Hepatic stellate cell (primary cell): ENCODE results near the gene EIF4E.
"Not testable (repeated sequence)": the region's sequence is repeated elsewhere in the genome, so short reads cannot be mapped to it uniquely, and the experiment has no call there.

Source experiments
- DNase-seq: peaks from one replicate; pipeline ENCODE4 v3.0.0; 2011; ENCODE audit warnings: low spot score

EIF4E gene

DNA sequence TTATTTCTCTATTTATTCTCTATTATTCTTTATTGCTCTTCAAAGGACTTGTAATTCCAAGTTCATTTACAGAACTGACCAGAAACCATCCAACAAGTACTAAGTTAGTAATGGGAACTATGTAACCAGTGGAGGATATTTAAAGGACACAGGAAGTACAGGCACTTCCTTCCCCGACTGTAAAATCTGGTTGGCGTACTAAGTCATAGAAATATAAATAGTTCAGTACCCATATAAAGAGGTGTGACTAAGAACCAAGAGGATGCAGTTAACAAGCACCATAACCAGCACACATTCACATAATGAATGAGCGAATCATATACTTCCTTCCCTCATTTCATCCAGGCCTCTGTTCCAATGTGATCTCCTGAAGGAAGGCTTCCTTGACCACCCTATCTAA lies 3.6 kb upstream of the EIF4E start:
- peak; percentile 20 for DNase-seq

- DNase-seq, result no peak
These were observed 1.5 kb upstream of the EIF4E start for GRCh38 chr4:98930311-98930865.

DNA sequence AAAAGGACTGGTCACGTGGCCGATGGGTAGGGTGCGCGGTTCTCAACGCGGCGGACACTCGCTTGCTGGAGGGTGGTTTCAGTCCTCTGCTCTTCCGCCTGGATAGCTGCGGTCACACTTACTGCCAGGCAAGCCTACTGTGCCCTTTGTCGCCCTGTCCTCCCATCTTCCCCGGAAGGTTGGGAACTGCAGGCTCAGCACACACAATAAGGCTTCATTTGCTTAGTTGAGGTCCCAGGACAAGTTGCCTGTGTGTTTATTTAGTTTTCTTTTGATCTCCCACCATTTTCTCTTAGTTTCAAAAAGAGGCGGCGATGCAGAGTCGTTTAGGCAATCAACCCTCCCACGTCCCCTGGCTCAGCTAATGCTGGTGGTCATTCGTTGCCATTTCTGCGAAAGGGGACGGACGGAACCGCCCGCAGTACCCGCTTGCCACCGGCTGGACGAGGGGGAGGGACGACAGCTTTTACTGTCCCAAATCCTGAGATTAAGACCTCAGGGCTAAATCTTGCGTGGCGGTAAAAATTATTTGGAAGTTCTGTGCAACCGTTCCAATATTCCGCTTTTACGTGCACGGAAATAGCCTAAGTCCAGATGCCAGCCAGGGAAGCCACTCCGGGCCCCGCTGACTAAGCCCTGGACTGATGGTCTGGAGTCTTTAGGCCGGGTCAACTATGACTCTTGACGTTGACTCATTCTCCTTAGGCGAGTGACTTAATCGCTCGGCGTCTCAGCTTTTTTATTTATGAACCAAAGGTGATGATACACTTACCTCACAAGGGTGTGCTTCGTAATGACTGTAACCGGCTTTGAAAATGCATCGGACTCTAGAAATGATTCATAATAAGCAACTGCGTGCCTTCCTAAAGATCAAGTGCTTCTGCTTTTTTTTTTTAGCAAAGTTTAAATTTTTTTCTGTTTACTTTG lies 671 bp upstream of the EIF4E start:
- DNase-seq, result peak; percentile 83

GRCh38 chr4:98928131-98928504 lies 815 bp downstream of the EIF4E start:
- peak; percentile 75 for DNase-seq

- DNase-seq, result not testable (repeated sequence)
These were observed 2.7 kb downstream of the EIF4E start for GRCh38 chr4:98926257-98926656.

DNA sequence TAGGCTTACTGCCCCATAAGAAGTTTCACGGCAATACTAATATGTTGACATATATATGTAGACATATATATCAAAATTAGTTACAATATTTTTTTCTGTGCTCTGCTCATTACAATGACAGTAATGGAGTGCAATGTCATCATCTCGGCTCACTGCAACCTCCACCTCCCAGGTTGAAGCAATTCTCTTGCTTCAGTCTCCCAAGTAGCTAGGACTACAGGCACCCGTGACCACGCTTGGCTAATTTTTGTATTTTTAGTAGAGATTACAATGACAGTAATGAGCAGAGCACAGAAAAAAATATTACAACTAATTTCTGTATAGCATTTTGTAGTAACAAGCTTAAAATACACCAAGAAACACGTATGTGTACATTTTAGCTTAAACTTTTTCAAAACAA lies 7.6 kb downstream of the EIF4E start:
- DNase-seq, result no peak

GRCh38 chr4:98919996-98920395 lies 8.9 kb downstream of the EIF4E start:
- no peak for DNase-seq

DNA sequence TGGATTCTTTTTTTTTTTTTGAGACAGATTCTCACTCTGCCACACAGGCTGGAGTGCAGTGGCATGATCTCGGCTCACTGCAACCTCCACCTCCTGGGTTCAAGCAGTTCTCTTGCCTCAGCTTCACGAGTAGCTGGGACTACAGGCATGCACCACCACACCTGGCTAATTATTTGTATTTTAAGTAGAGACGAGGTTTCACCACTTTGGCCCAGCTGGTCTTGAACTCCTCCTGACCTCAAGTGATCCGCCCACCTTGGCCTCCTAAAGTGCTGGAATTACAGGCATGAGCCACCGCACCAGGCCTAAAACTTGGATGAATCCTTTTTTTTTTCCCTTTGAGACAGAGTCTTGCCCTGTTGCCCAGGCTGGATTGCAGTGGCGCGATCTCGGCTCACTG lies 18.2 kb downstream of the EIF4E start:
- DNase-seq, result not testable (repeated sequence)

DNA sequence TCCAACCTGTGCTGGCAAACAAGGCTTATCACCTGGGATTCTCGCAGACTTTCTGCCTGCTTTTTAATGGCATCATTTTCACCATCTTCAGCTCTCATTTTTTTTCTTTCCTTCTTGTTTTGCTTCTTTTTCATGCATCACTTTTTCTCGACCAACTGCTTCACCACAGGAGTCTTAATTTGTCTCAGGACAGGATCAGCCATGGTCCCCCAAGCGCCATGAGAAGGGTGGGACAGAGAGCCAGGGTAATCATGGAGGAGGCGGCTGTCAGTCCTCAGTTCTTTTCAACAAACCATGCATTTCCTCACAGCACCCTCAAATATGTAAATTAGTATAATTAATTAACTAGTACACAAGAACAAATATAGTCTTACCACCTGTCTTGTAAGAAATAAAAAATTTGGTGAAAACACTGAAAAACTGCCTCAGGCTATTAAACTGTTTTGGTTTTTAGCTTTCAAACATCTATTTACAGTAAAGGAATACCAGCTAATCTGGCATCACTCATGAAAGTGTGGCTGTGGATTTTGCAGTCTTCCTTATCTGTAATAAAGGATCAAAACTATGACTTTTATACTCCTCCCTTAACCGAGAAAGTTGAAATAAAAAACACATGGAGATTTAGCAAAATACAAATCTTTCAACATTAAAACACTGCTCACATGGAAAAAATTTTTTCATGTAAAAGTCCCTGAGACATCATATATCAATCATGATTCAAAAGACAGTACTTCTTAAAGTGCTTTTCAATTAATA lies 19.1 kb downstream of the EIF4E start:
- no peak for DNase-seq

DNA sequence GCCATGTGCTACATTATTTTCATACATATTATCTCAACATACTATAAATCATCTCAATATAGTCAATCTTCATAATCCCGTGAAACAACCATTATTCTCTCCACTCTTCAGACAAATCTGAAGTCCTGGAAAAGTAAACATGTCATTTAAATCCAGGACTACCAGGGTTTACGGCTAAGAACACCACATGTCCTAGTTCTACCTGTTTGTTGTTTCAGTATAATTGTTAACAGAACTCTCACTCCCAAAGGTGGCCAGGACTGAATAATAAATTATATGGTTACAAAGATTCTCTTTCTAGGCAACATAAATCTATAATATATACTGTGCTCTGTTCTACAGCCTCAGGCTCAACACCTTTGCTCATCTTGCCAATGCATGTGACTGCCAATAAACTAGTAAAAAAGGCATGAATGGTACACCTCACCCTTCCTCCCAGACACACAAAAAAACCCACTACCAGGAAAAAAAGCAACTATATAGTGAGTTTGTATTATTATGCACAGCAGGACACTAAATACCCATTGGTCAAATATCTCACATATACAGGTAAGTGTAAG lies 20.1 kb downstream of the EIF4E start:
- no peak for DNase-seq

- no peak for DNase-seq
These were observed 20.8 kb downstream of the EIF4E start for GRCh38 chr4:98908182-98908581.

DNA sequence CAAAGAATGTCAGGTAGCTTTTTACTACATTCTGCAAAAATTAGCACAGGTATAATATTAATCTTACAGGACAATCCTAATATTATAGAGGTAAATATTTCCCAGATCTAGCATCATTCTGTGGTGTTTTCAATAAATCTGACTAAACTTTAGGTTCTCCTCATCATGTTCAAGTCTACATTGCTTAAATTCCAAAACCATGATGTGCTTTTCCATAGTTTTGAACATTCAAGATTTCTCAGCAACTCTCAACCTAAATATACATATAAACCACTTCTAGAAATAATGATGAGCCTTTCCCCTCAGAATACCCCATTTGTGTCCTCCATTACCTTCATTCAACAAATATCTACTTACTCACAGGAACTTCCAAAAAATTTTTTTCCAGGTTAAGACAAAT lies 23.1 kb downstream of the EIF4E start:
- DNase-seq, result peak; percentile 30

- DNase-seq, result no peak
These were observed 23.6 kb downstream of the EIF4E start for GRCh38 chr4:98905297-98905696.

DNA sequence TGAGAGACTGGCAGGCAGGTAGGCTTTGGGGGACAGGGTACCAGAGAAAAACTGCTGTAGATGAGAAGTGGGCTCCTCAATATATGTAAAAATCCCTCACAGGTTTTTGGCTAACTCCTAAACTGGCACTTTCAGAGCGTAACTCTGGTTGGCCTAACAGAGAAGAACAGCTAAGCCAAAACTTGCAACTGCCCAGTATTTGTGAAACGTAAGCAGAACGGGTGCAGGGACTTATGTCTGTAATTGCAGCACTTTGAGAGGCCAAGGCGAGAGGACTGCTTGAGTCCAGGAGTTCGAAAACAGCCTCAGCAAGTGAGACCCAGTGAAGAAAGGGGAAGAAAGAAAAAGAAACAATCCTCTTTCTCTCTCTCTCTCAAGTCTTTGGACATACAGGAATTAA lies 25.0 kb downstream of the EIF4E start:
- DNase-seq, result no peak

DNA sequence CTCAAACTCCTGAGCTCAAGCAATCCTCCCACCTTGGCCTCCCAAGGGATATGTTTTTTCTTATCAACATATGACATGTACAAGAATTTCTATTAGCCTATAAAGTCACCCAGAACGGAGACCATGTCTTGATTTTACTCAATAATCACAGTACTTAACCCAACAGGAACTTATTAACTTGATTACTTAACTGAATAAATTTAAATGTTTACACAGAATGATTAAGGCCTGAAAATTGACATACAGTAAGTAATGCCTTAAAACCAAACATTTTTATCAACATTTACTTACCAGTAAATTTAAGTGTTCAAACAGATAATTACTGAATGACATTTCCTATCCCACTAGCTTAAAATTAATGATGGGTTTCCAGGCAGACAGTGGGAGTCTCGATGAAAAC lies 25.4 kb downstream of the EIF4E start:
- no peak for DNase-seq

DNA sequence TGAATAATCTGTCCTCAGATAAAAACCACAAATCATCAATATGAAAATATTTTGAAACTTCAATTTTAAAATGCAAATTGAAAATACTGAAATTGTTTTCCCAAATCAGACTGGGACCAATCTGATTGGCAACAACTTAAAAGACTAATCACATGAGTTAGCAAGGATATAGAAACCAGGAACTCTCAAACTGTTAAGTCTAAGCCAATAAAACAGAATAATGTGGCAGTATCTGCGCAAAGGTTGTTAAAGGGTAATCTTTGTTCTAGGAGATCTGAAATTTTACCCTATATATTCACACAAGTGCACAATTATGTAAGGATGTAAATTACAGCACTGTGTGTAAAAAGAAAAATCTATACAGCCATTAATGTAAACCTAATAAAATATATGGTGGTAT lies 29.7 kb downstream of the EIF4E start:
- no peak for DNase-seq

DNA sequence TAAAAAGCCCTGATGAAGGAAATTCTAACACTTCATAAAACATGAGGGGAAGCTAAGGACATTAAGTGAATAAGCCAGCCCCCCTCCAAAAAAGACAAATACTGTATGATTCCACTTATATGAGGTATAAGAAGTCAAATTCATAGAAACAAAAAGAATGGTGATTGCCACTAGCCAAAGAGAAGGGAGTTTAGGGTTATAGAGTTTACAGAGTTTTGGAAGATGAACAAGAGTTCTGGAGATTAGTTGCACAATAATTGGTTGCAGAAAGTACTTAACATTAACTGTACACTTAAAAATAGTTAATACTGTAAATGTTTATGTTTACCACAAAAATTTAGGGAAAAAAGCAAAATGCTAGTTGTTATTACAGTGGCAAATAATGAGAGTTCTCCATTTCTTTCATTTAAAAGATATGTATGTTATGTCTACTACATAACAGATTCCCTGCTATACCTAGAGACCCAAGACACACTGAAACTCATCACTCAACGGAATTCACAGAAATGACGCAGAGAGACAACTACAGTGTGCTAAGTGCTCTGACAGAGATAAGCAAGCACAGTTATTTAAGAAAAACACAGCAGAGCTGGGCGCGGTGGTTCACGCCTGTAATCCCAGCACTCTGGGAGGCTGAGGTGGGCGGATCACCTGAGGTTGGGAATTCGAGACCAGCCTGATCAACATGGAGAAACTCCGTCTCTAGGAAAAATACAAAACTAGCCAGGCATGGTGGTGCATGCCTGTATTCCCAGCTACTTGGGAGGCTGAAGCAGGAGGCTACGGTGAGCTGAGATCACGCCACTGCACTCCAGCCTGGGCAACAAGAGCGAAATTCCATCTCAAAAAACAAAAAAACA lies 37.2 kb downstream of the EIF4E start:
- DNase-seq, result no peak

GRCh38 chr4:98890702-98891455 lies 38.1 kb downstream of the EIF4E start:
- DNase-seq, result no peak

DNA sequence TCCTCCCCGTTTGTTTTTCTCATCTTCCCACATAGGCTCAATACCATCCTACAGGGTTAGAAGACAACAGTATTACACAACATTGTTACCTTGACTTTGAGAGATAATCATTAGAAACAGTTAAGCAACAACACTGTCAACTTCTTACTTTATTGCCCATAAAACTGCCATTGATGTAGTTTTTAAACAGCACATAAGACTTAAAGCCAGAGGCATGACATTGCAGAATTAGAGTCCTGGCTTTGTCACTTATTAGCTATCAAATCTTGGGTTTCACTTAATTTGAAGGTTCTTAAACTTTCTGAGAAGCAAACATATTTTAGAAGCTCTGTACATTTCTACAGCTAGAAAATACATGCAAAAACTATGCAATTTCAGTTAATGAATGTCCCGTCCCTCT lies 41.8 kb downstream of the EIF4E start:
- no peak for DNase-seq

GRCh38 chr4:98886382-98886781 lies 42.6 kb downstream of the EIF4E start:
- DNase-seq, result not testable (repeated sequence)

- not testable (repeated sequence) for DNase-seq
These were observed 48.0 kb downstream of the EIF4E start for GRCh38 chr4:98880884-98881283.
